Neutrophil (primary cell): ENCODE measurements around the gene MTG1.
"Not testable (repeated sequence)": the region's sequence is repeated elsewhere in the genome, so short reads cannot be mapped to it uniquely, and the experiment has no call there.

Experiments used
- H3K27ac ChIP-seq: fragments of 200-600 bp; sonication (generic); 2 replicates; pipeline ENCODE4 v1.5.1; 2016; ENCODE audit warnings: mild to moderate bottlenecking, moderate library complexity
- H3K27me3 ChIP-seq: fragments of 200-600 bp; sonication (generic); 2 replicates; pipeline ENCODE4 v1.6.0; 2016; ENCODE audit warnings: mild to moderate bottlenecking
- H3K36me3 ChIP-seq: fragments of 200-600 bp; sonication (generic); 2 replicates; pipeline ENCODE4 v1.5.1; 2017
- H3K4me1 ChIP-seq, 2 experiments: fragments of 200-600 bp in 1 of 2; sonication (generic) in 1 of 2; 1 replicate in 1 of 2; 2 replicates in 1 of 2; pipeline versions ENCODE4 v1.5.1 to v1.6.1; 2013 to 2016; ENCODE audit warnings: low read depth in 1 of 2, low read length in 1 of 2, mild to moderate bottlenecking in 1 of 2, moderate library complexity in 1 of 2; ENCODE audit not compliant: control insufficient read depth in 1 of 2, insufficient read depth in 1 of 2
- H3K4me3 ChIP-seq, 2 experiments: fragments of 200-600 bp in 1 of 2; sonication (generic) in 1 of 2; 1 replicate in 1 of 2; 2 replicates in 1 of 2; pipeline ENCODE4 v1.5.1; 2013 to 2016; ENCODE audit warnings: low read depth in 1 of 2, low read length in 1 of 2, mild to moderate bottlenecking in 1 of 2, moderate library complexity in 1 of 2
- H3K9me3 ChIP-seq: fragments of 200-600 bp; sonication (generic); 2 replicates; pipeline ENCODE4 v1.5.1; 2016
- TF ChIP-seq, protein P1 (sequence below): fragments of 200-600 bp; sonication (generic); IDR thresholded peaks from 2 replicates; pipeline ENCODE4 v1.5.1; 2016; ENCODE audit warnings: antibody characterized with exemption

The MTG1 gene

DNA sequence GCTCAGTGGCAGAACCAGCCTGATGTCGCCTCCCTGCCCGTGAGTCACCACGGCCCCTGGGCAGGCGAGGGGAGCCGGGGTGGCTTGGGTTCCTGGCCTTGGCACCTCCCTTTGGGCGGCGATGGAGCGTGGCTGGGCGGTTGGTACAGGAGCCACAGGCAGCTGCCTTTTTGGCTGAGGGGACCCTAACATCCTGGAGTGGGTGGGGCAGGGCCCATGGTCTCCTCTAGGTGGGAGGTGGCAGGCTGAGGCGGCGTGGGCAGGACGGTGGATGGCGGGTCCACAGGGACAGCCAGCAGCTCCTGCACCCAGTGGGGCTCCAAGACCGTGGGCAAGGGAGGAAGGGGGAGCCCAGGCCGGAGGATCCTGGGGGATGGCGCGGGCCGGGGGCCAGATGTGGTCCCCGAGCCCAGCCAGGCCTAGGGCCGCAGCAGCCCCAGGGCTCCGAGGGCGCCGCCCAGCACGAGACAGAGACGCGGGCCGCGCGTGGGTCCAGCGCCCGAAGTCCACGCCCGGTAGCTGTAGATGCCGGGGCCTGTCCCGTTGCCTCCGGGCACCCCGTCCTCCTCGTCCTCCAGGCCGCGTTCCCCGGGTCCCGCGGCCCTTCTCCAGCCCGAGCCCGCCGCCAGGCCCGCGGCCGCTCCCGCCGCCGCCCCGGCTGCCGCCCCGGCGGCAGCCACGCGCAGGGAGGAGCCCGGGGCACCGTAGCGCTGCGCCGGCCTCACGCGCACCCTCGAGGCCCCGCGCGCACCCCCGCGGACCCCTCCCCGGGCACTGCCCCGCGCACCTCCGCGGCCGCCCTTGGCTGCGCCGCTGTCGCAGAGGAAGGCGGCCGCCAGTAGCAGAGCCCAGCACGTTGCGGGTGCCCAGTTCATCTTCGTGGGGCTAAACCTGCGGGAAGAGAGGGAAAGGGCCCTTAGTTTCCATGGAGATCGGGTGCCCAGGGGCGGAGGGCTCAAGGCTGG, 29.1 kb downstream of the MTG1 start:
- no peaks in the 10 kb centered on the region for H3K9me3 ChIP-seq
- peaks cover 40% of the 10 kb centered on the region for H3K27me3 ChIP-seq
- peaks cover 17% of the 10 kb centered on the region for H3K36me3 ChIP-seq
- TF ChIP-seq, protein P1, sequence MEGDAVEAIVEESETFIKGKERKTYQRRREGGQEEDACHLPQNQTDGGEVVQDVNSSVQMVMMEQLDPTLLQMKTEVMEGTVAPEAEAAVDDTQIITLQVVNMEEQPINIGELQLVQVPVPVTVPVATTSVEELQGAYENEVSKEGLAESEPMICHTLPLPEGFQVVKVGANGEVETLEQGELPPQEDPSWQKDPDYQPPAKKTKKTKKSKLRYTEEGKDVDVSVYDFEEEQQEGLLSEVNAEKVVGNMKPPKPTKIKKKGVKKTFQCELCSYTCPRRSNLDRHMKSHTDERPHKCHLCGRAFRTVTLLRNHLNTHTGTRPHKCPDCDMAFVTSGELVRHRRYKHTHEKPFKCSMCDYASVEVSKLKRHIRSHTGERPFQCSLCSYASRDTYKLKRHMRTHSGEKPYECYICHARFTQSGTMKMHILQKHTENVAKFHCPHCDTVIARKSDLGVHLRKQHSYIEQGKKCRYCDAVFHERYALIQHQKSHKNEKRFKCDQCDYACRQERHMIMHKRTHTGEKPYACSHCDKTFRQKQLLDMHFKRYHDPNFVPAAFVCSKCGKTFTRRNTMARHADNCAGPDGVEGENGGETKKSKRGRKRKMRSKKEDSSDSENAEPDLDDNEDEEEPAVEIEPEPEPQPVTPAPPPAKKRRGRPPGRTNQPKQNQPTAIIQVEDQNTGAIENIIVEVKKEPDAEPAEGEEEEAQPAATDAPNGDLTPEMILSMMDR: no peak
- H3K4me3 ChIP-seq: no peak overlapping the region
- H3K27ac ChIP-seq: no peak overlapping the region
- H3K4me1 ChIP-seq: no peaks in the 10 kb centered on the region

DNA sequence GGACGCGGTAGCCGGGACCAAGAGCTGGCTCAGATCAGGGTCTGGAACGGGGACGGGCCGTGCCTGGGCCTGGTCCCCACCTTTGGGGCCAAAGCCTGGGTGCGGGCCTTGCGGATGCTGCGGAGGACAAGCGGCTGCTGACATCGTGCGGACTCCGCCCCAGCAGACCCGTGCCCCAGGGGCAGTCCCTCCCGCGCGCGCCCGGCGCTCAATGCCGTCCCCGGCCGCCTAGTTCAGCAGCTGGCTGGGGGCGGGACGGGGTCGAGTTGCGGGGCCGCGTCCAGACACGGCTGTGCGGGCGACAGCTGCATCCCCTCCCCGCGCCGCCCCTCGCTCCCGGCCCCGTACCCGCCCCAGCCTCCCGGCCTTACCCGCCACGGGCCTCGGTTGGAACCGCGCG, 30.1 kb downstream of the MTG1 start:
- H3K9me3 ChIP-seq, H3K4me3 ChIP-seq, H3K4me1 ChIP-seq, H3K27ac ChIP-seq, H3K36me3 ChIP-seq: not testable (repeated sequence)
- H3K27me3 ChIP-seq: peaks cover 40% of the 10 kb centered on the region

DNA sequence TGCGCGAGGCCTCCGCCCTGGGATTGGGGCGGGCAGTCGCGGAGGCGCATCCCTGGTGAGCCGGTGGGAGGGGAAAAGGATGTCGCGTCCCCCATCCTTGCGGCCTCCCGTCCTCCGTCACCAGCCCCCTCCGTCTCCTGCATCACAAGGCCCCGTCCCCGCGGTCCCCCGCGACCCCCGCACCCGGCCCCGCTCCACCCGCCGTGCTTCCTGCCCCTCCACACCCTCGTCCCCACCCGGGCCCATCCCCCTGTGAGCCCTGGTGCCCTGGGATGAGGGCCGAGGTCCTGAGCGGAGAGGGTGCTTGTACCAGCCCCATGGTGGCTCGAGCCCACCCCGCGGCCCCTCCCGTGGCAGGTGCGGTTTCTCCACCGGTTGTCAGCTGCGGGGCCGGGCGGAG, 30.6 kb downstream of the MTG1 start, which contains the start of gene SPRN:
TSS of gene SPRN (minus strand) at position 25 of the 400 bp plus-strand sequence. CDS start 944 bp downstream, outside the sequence.
- not testable (repeated sequence) for H3K4me3 ChIP-seq, H3K36me3 ChIP-seq, H3K4me1 ChIP-seq, H3K27ac ChIP-seq, H3K9me3 ChIP-seq
- H3K27me3 ChIP-seq: peaks cover 40% of the 10 kb centered on the region

DNA sequence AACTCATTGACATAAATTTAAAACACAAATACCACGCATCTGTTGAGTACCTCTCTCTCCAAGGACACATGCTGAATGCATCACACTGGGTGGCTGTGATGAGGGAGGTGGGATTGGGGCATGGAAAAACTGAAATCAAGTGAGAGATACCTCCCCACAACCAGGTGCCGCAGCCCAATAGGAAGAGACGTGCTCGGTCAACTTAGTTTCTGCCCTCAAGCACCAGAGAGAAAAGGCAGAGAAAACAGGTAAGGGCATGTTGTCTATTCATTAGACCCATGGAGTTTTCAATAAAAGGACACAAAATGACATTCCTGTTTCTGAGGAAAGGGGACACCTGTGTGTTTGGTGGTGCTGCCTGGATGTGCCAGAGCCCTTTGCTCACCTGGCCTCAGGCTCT, 35.6 kb downstream of the MTG1 start:
- H3K4me3 ChIP-seq, H3K36me3 ChIP-seq, H3K27me3 ChIP-seq, H3K4me1 ChIP-seq, H3K27ac ChIP-seq, H3K9me3 ChIP-seq: not testable (repeated sequence)

DNA sequence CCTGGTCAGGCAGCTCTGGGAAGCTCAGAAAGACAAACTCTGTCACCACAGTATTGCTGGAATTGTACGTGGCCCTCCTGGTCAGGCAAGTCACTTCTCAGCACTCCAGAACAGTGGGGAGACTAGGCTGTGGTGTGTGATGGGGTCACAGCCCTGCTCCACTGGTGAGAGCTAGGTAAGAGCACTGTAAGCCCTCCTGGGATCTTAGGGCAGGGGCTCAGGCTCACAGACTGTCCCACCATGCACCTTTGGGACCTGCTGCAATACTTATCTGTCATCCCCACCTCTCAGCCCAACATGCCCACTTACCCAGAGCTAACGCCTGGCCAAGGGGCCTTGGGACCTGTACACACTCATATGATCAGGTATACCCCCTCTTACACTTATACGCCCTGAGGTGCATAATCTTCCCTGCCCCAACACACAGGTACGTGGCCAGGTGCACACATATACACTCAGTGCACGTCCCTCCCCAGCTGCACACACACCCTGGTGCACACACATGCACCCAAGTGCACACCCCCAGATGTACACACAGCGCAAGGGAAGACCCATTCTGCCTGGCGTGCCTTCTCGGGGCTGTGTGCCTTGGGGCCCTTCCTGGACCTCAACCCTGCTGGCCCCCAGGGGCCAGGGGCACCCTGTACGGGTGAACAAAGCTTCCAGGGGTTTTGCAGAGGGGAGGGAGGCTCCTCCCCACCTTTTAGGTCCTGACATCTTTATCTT, 38.1 kb downstream of the MTG1 start:
- H3K27ac ChIP-seq, H3K36me3 ChIP-seq, H3K4me3 ChIP-seq, H3K27me3 ChIP-seq, H3K9me3 ChIP-seq, H3K4me1 ChIP-seq: not testable (repeated sequence)

DNA sequence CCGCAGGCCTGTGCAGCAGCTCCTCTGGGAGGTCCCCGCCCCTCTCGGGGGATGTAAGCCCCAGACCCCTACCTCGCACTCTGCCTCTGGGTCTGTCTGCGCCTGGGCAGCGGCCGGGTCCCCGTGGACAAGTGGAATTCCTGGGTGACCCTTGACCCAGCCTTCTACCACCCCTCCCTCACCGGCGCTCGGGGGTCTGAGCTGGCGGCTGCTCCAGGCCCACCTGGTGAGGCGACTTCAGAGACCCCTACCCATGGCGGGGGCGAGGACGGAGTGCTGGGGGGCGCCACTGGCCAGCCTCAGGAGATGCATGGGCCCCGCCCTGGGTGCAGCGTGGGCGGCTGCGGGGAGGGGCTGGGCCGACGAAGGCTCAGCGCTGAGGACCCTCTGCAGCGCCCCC, 38.8 kb downstream of the MTG1 start:
- H3K9me3 ChIP-seq, H3K4me3 ChIP-seq, H3K27ac ChIP-seq, H3K36me3 ChIP-seq, H3K4me1 ChIP-seq, H3K27me3 ChIP-seq: not testable (repeated sequence)

DNA sequence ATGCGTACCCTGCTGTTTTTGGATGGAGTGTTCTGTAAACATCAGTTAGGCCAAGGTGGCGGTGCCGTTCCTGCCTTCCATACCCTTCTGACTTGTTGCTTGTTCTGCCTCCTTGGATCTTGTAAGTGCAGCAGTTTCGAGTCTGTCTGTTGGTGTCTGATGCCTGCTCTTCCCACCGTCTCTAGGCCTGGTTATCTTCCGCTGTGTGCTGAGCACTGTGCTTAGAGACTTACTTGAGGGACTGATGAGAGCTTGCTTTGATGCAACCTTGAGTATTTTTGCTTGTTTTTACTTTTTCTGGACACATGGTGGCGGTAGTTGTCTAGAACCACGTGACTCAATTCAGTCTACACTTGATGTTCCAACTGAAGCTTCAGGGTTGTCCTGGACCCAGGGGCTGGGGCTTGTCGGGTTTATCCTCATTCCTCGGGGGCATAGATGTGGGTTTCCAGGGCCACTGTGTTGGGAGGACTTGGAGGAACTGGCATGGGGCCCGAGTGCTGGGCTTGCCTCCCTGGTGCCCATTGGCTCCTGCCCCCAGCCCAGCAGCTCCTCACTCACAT, 44.8 kb downstream of the MTG1 start:
- Histone ChIP-seq H3K27me3 (peaks cover 3% of the 10 kb centered on the region), H3K27ac (no peak overlapping the region), H3K9me3 (no peaks in the 10 kb centered on the region), H3K4me1 (peaks cover 0 to 4% of the 10 kb centered on the region in 2 experiments), H3K4me3 (no peak overlapping the region), H3K36me3 (no peaks in the 10 kb centered on the region)
- TF ChIP-seq, protein P1: no peak
